HepG2 (cell line): Measurements from ENCODE around the gene KRT2. TPM values are rescaled to one million over a fixed set of nuclear protein-coding genes. Genes with fewer than 3 reads are reported as not detected.

Source experiments
- ATAC-seq: fragments of 200-7000 bp; cut with Tn5 transposase; 3 replicates; pipeline ENCODE4 v1.9.1; 2020; ENCODE audit warnings: mild to moderate bottlenecking, moderate library complexity
- BruUV-seq: library from RNA; stranded (reverse); fragments of 400-500 nt; replicated peaks from 2 replicates; lab custom pipeline; 2021; lab: Mats Ljungman, UMichigan
- CTCF ChIA-PET: fragments of 300-600 bp; formaldehyde crosslinking; extraction: SDS; loops from one replicate; lab custom pipeline; 2021; ENCODE audit warnings: low total read pairs, inconsistent platforms, low intra/inter-chr PET ratio; lab: Yijun Ruan, JAX
- POLR2A ChIA-PET: fragments of 350-600 bp; sonication (Branson Sonifier 250); formaldehyde crosslinking; loops from one replicate; lab custom pipeline; 2020; ENCODE audit warnings: antibody characterized with exemption, inconsistent platforms; lab: Yijun Ruan, JAX
- DNase-seq: peaks from one replicate; pipeline ENCODE4 v3.0.0-alpha.2; 2015; ENCODE audit warnings: low spot score
- FAIRE-seq: peaks from 3 replicates; lab custom pipeline; 2011; peaks lifted over from hg19 to GRCh38; lab: Jason Lieb, UNC
- H2AFZ ChIP-seq: one replicate; pipeline ENCODE4 v1.6.1; 2011; ENCODE audit warnings: low read length, inconsistent platforms
- H3K27ac ChIP-seq: fragments of 300-600 bp; 3 replicates; pipeline ENCODE4 v1.8.0; 2011; ENCODE audit warnings: mixed run types, mild to moderate bottlenecking, mixed read lengths, low read length, inconsistent platforms; ENCODE audit not compliant: insufficient read depth; ENCODE audit errors: extremely low read length
- H3K27me3 ChIP-seq, 2 experiments: fragments of 200-600 bp in 1 of 2; 2 replicates in 1 of 2; 3 replicates in 1 of 2; pipeline versions ENCODE4 v1.6.0 to v1.8.0; 2011; ENCODE audit warnings: low read length in 2 of 2, mild to moderate bottlenecking in 2 of 2, moderate library complexity in 2 of 2, inconsistent platforms in 1 of 2; ENCODE audit not compliant: insufficient read depth in 2 of 2, control insufficient read depth in 1 of 2
- H3K36me3 ChIP-seq, 2 experiments: fragments of 200-600 bp in 1 of 2; replicated peaks in 1 of 2; 2 replicates in 1 of 2; 3 replicates in 1 of 2; pipeline versions ENCODE4 v1.5.1 to v1.8.0; 2011; ENCODE audit warnings: low read length in 2 of 2, inconsistent platforms in 1 of 2; ENCODE audit not compliant: insufficient read depth in 2 of 2, control insufficient read depth in 1 of 2
- H3K4me1 ChIP-seq: 2 replicates; pipeline ENCODE4 v1.5.1; 2012; ENCODE audit warnings: low read length, inconsistent platforms; ENCODE audit not compliant: insufficient read depth
- H3K4me2 ChIP-seq: 2 replicates; pipeline ENCODE4 v1.6.0; 2011; ENCODE audit warnings: low read depth, low read length, inconsistent platforms
- H3K4me3 ChIP-seq, 3 experiments: fragments of 200-600 bp in 1 of 3; sonication (generic), shearing (Covaris generic) in 1 of 3; replicated peaks in 1 of 3; 2 replicates each; pipeline ENCODE4 v1.5.1; 2011 to 2016; ENCODE audit warnings: low read length in 3 of 3, inconsistent platforms in 2 of 3, low read depth in 2 of 3, mild to moderate bottlenecking in 2 of 3, control low read depth in 1 of 3, mixed read lengths in 1 of 3; ENCODE audit not compliant: insufficient read depth in 1 of 3
- H3K79me2 ChIP-seq: one replicate; pipeline ENCODE4 v1.6.1; 2011; ENCODE audit warnings: low read length, inconsistent platforms; ENCODE audit not compliant: insufficient read depth
- H3K9ac ChIP-seq: 2 replicates; pipeline ENCODE4 v1.6.0; 2011; ENCODE audit warnings: mild to moderate bottlenecking, low read depth, low read length, inconsistent platforms; ENCODE audit not compliant: insufficient read depth
- H3K9me3 ChIP-seq: 2 replicates; pipeline ENCODE4 v1.5.1; 2012; ENCODE audit warnings: mild to moderate bottlenecking, low read length
- H4K20me1 ChIP-seq: 2 replicates; pipeline ENCODE4 v1.6.0; 2011; ENCODE audit warnings: inconsistent platforms, mild to moderate bottlenecking, low read length, moderate library complexity; ENCODE audit not compliant: insufficient read depth
- IKZF4 ChIP-seq: sonication (generic); formaldehyde crosslinking; IDR thresholded peaks from 2 replicates; pipeline ENCODE4 v1.5.1; 2020; ENCODE audit warnings: borderline replicate concordance, mild to moderate bottlenecking, low read depth, missing genetic modification reagents; ENCODE audit errors: not compliant biosample characterization
- NCOA2 ChIP-seq: sonication (generic); formaldehyde crosslinking; IDR thresholded peaks from 2 replicates; pipeline ENCODE4 v1.8.0; 2022; ENCODE audit warnings: inconsistent platforms
- RCOR2 ChIP-seq: IDR thresholded peaks from 2 replicates; pipeline ENCODE4 v1.6.1; 2016; ENCODE audit warnings: missing biosample characterization, missing genetic modification reagents
- SOX5 ChIP-seq: IDR thresholded peaks from 2 replicates; pipeline ENCODE4 v1.6.1; 2016; ENCODE audit warnings: borderline replicate concordance
- SP4 ChIP-seq: sonication (generic); formaldehyde crosslinking; IDR thresholded peaks from 2 replicates; pipeline ENCODE4 v1.8.1; 2023; ENCODE audit warnings: mild to moderate bottlenecking, missing genetic modification reagents
- WGBS: methylation state at CpG from one replicate; pipeline ENCODE4 v1.1.6; 2017; ENCODE audit warnings: low lambda C conversion rate; 5-methylcytosine and 5-hydroxymethylcytosine counted together
- in situ Hi-C: cut with HindIII; loops from 2 replicates; pipeline ENCODE4 v1.10.0; 2017; ENCODE audit warnings: low pct_unique_long_range_greater_than_20kb; ENCODE audit not compliant: extremely low pct_ligation_motif_present
- intact Hi-C: fragments of 100-400 bp; cut with micrococcal nuclease; formaldehyde crosslinking; loops from one replicate; pipeline ENCODE4 v1.10.0; 2022; ENCODE audit not compliant: unreplicated experiment
- polyA plus RNA-seq, 8 experiments: library from polyadenylated mRNA; depleted of rRNA in 3 of 8; stranded (reverse) in 7 of 8; unstranded in 1 of 8; fragments of >200 nt; fragmentation: Illumina TruSeq in 4 of 8; extraction: Trizol in 4 of 8; gene quantifications; 2 replicates each; pipeline versions ENCODE4 v1.2.1 to v1.2.3, GENCODE V29; 2011 to 2016; ENCODE audit warnings: low read depth in 4 of 8, missing spikeins in 1 of 8, mixed read lengths in 1 of 8; ENCODE audit not compliant: insufficient read depth in 1 of 8
- total RNA-seq, 5 experiments: library from RNA; depleted of rRNA; stranded (reverse); fragments of >200 nt; fragmentation: Illumina TruSeq; extraction: Trizol; gene quantifications; 2 replicates each; pipeline ENCODE4 v1.2.3, GENCODE V29; 2016; ENCODE audit warnings: low read depth in 1 of 5
- TF ChIP-seq, protein P1 (sequence below): sonication (generic); formaldehyde crosslinking; IDR thresholded peaks from 2 replicates; pipeline ENCODE4 v1.8.0; 2022; ENCODE audit warnings: missing genetic modification reagents, mild to moderate bottlenecking, inconsistent platforms, borderline replicate concordance
- TF ChIP-seq, protein P2 (sequence below): sonication (generic); formaldehyde crosslinking; IDR thresholded peaks from 2 replicates; pipeline ENCODE4 v1.4.0; 2020; ENCODE audit warnings: mild to moderate bottlenecking, missing genetic modification reagents, borderline replicate concordance

Gene KRT2
- total and polyA plus RNA-seq, 2 of the 13 experiments (the other 11 are each of a cell fraction or from before 2014, with no cell fraction given): not detected

DNA sequence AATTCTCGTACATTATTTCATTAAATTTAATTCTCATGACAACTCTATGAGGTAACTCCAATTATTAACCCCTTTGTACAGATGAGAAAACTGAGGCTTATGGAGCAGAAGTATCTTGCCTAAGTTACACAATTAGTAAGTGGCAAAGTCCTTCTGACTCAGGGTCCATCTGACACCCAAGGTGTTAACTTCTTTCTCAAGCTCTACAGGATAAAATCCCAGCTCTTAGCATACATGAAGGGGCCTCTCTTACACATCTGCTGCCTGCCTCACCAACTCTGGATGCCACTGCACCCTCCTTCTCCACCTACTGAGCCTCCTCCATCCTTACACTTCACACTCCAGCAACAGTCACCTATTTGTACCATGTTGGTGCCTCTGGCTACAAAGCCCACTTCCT lies 46.5 kb downstream of the KRT2 start:
- in situ Hi-C loops (no loop called here), intact Hi-C loops (no loop called here)
- TF ChIP-seq IKZF4 (CRISPR knock-in tag) (no peak), RCOR2 (no peak), SOX5 (CRISPR knock-in tag) (no peak), NCOA2 (CRISPR knock-in tag) (no peak), SP4 (CRISPR knock-in tag) (no peak)
- TF ChIP-seq, protein P1, sequence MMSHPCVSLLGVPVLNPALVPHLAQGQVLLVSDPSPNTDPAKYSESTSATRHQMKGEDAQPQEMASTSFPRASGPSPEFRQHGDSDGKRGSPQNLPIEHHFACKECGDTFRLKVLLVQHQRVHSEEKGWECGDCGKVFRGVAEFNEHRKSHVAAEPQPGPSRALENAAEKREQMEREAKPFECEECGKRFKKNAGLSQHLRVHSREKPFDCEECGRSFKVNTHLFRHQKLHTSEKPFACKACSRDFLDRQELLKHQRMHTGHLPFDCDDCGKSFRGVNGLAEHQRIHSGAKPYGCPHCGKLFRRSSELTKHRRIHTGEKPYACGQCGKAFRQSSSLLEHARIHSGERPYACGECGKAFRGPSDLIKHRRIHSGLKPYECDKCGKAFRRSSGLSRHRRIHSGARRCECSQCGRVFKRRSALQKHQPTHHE (CRISPR knock-in tag): no peak
- TF ChIP-seq, protein P2, sequence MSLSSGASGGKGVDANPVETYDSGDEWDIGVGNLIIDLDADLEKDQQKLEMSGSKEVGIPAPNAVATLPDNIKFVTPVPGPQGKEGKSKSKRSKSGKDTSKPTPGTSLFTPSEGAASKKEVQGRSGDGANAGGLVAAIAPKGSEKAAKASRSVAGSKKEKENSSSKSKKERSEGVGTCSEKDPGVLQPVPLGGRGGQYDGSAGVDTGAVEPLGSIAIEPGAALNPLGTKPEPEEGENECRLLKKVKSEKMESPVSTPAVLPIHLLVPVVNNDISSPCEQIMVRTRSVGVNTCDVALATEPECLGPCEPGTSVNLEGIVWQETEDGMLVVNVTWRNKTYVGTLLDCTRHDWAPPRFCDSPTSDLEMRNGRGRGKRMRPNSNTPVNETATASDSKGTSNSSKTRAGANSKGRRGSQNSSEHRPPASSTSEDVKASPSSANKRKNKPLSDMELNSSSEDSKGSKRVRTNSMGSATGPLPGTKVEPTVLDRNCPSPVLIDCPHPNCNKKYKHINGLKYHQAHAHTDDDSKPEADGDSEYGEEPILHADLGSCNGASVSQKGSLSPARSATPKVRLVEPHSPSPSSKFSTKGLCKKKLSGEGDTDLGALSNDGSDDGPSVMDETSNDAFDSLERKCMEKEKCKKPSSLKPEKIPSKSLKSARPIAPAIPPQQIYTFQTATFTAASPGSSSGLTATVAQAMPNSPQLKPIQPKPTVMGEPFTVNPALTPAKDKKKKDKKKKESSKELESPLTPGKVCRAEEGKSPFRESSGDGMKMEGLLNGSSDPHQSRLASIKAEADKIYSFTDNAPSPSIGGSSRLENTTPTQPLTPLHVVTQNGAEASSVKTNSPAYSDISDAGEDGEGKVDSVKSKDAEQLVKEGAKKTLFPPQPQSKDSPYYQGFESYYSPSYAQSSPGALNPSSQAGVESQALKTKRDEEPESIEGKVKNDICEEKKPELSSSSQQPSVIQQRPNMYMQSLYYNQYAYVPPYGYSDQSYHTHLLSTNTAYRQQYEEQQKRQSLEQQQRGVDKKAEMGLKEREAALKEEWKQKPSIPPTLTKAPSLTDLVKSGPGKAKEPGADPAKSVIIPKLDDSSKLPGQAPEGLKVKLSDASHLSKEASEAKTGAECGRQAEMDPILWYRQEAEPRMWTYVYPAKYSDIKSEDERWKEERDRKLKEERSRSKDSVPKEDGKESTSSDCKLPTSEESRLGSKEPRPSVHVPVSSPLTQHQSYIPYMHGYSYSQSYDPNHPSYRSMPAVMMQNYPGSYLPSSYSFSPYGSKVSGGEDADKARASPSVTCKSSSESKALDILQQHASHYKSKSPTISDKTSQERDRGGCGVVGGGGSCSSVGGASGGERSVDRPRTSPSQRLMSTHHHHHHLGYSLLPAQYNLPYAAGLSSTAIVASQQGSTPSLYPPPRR (CRISPR knock-in tag): no peak
- CTCF ChIA-PET: no interaction called here
- H3K79me2 ChIP-seq: no peaks in the 10 kb centered on the region
- ATAC-seq (no peak), DNase-seq (no peak), FAIRE-seq (no peak)
- no TSS peak for BruUV-seq
- no peak overlapping the region for H3K4me2 ChIP-seq
- H4K20me1 ChIP-seq: no peaks in the 10 kb centered on the region
- H3K9me3 ChIP-seq: no peaks in the 10 kb centered on the region
- peaks cover 3 to 19% of the 10 kb centered on the region in 2 experiments; a peak in 3 of 5 replicates for H3K27me3 ChIP-seq
- H2AFZ ChIP-seq: no peak overlapping the region
- 0% methylated on average over 1 of the region's 1 CpG for WGBS
- no peak overlapping the region for H3K4me3 ChIP-seq
- POLR2A ChIA-PET: no interaction called here
- no peaks in the 10 kb centered on the region for H3K4me1 ChIP-seq
- no peak overlapping the region for H3K9ac ChIP-seq
- H3K36me3 ChIP-seq: no peaks in the 10 kb centered on the region
- no peak overlapping the region for H3K27ac ChIP-seq
